NT2/D1 (cell line): ENCODE measurements around the gene CTTNBP2.

Experiments used
- YY1 ChIP-seq: IDR thresholded peaks from 2 replicates; pipeline ENCODE4 v1.6.1; 2011; ENCODE audit not compliant: insufficient read length, insufficient read depth
- ZNF274 ChIP-seq: IDR thresholded peaks from 2 replicates; pipeline ENCODE4 v1.6.1; 2011; ENCODE audit warnings: mild to moderate bottlenecking, low read depth, low read length

DNA sequence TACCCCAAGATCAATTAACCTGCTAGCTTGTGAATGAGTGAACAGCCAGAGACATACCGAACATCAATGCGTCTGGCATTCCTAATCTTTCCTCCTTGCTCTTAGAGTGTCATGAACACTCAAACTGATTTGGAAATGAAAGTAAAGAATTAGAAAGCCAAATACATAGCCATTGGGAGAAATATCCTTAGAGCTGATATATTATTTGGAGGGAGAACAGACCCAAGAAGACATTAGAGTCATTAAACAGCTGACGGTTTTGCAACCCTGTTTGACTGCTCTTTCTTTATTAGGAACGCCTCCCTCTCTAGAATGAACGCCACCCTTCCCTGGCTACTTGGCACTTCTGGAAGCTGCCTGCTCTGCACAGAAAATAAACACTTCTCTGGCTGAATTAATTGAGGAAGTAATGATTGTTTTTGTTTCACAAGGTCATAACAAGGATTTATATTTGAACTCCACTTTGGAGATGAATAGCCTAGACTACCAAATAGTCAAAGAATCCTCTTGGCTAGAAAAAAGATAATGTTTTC lies 42.8 kb downstream of the CTTNBP2 start:
- TF ChIP-seq YY1 (no peak), ZNF274 (no peak)
